ENCODE measurements around the gene MAML3.
A peak's percentile ranks its signal among the peaks of the same experiment; 100 is the strongest.

The MAML3 gene

GRCh38 chr4:139800082-139800481 is 353.9 kb downstream of the MAML3 start:
- DNase-seq = no peak

- no peak for DNase-seq
Measured at GRCh38 chr4:139799615-139800014, 354.4 kb downstream of the MAML3 start.

GRCh38 chr4:139798456-139798855 is 355.5 kb downstream of the MAML3 start:
- no peak for DNase-seq

- no peak for DNase-seq
Measured at GRCh38 chr4:139797287-139797686, 356.7 kb downstream of the MAML3 start.

- no peak for DNase-seq
Measured at GRCh38 chr4:139795527-139796314, 358.3 kb downstream of the MAML3 start.

GRCh38 chr4:139794158-139794954 is 359.6 kb downstream of the MAML3 start:
- no peak for DNase-seq

GRCh38 chr4:139791681-139792080 is 362.3 kb downstream of the MAML3 start:
- DNase-seq = no peak

GRCh38 chr4:139790291-139790690 is 363.7 kb downstream of the MAML3 start:
- no peak for DNase-seq

GRCh38 chr4:139789096-139789654 is 364.8 kb downstream of the MAML3 start:
- no peak for DNase-seq

- no peak for DNase-seq
Measured at GRCh38 chr4:139786494-139787354, 367.3 kb downstream of the MAML3 start.

GRCh38 chr4:139785356-139785755 is 368.6 kb downstream of the MAML3 start:
- DNase-seq = no peak

GRCh38 chr4:139783741-139784484 is 370.1 kb downstream of the MAML3 start:
- DNase-seq = peak; percentile 24

- no peak for DNase-seq
Measured at GRCh38 chr4:139782926-139783522, 371.0 kb downstream of the MAML3 start.

- DNase-seq = no peak
Measured at GRCh38 chr4:139781066-139781465, 372.9 kb downstream of the MAML3 start.

GRCh38 chr4:139779691-139780090 is 374.3 kb downstream of the MAML3 start:
- no peak for DNase-seq

- no peak for DNase-seq
Measured at GRCh38 chr4:139777757-139778156, 376.2 kb downstream of the MAML3 start.

- DNase-seq = no peak
Measured at GRCh38 chr4:139776235-139776634, 377.7 kb downstream of the MAML3 start.

GRCh38 chr4:139774759-139775487 is 379.1 kb downstream of the MAML3 start:
- no peak for DNase-seq

- peak; percentile 42 for DNase-seq
Measured at GRCh38 chr4:139773560-139774318, 380.2 kb downstream of the MAML3 start.

- no peak for DNase-seq
Measured at GRCh38 chr4:139770361-139770760, 383.6 kb downstream of the MAML3 start.

Measured in NCI-H345 (cell line).